Mesothelial cell of epicardium (in vitro differentiated cells): ENCODE measurements around the gene BCL6B. TPM values are rescaled to one million over a fixed set of nuclear protein-coding genes. Genes with fewer than 3 reads are reported as not detected.

Experiments used
- DNase-seq, 2 experiments: peaks; one replicate each; pipeline ENCODE4 v3.0.0; 2021; ENCODE audit warnings: low spot score in 2 of 2; ENCODE audit not compliant: unreplicated experiment in 2 of 2
- H3K27ac Mint-ChIP-seq: 2 replicates; pipeline ENCODE4 v1.8.0; 2021; ENCODE audit warnings: mixed read lengths
- H3K27me3 Mint-ChIP-seq: 2 replicates; pipeline ENCODE4 v1.8.0; 2021; ENCODE audit warnings: low read depth, mixed read lengths
- H3K36me3 Mint-ChIP-seq: 2 replicates; pipeline ENCODE4 v1.8.0; 2021; ENCODE audit warnings: mixed read lengths
- H3K4me1 Mint-ChIP-seq: 2 replicates; pipeline ENCODE4 v1.8.0; 2021; ENCODE audit warnings: mixed read lengths
- H3K4me3 Mint-ChIP-seq: 2 replicates; pipeline ENCODE4 v1.8.0; 2021; ENCODE audit warnings: mild to moderate bottlenecking, moderate library complexity, mixed read lengths
- H3K9me3 Mint-ChIP-seq: 2 replicates; pipeline ENCODE4 v1.8.0; 2021; ENCODE audit warnings: mixed read lengths
- total RNA-seq: library from RNA; stranded (reverse); gene quantifications from 3 replicates; pipeline ENCODE4 v1.2.1, GENCODE V29; 2021
- TF ChIP-seq, protein P1 (sequence below): fragments of 200-600 bp; sonication (generic); IDR thresholded peaks from one replicate; pipeline ENCODE4 v1.5.0; 2021; ENCODE audit warnings: antibody characterized with exemption; ENCODE audit not compliant: unreplicated experiment

The BCL6B gene
- total RNA-seq, 1 donor from 2014 or later: not detected

DNA sequence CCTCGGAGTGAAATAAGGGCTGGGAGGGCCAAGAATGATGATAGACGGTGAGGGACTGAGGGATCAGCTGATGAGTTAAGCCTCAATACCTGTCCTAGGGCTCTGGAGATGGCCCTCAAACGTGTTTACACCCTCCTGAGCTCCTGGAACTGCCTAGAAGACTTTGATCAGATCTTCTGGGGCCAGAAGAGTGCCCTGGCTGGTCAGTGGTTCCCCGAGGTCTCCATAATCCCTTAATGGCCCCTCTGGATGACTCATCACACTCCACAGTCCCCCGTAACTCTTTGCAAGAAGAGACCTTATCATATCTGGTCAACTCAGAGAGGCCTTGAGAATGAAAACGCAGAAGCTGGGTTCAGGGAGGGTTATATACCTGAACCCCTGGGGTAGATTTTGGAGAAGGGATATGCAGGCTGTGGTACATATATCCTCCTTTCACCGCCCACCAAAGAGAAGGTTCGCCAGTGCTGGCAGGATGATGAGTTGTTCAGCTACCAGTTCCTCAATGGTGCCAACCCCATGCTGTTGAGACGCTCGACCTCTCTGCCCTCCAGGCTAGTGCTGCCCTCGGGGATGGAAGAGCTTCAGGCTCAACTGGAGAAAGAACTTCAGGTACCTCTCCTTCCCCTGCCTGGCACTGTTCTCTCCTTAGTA, 23.9 kb upstream of the BCL6B start:
- Mint-ChIP-seq H3K9me3 (no peaks in the 10 kb centered on the region), H3K27ac (no peak overlapping the region), H3K4me1 (peaks cover 2% of the 10 kb centered on the region)

DNA sequence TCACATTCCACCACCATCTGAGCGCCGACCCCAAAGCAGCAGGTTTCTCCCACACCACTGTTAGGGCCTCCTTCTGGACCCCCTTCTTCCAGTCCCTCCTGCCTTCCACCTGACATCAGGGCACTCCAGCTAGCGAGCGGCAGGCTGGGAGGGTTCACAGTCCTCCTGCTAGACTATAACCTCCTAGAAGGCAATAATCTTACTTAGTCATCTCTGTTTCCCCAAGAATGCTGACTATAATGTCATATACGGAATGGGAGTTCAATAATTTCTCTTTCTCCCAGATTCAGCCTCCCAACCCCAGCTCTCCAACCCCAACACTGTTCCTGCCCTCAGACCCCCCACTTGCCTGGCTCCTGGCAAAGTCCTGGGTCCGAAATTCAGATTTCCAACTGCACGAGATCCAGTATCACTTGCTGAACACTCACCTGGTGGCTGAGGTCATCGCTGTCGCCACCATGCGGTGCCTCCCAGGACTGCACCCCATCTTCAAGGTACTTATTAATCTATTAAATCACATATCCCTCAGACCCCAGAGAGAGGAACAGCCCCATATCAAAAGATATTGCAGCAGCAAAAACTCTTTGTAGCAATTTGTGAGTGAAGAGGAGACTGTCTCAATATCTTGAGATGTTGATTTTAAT, 21.4 kb upstream of the BCL6B start:
- Mint-ChIP-seq H3K27ac (no peak overlapping the region), H3K36me3 (peaks cover 36% of the 10 kb centered on the region)

More for the DNA sequence above, 23.9 kb upstream of the BCL6B start:
- H3K27me3 Mint-ChIP-seq: peaks cover 16% of the 10 kb centered on the region
- H3K4me3 Mint-ChIP-seq: no peak overlapping the region
- TF ChIP-seq, protein P1, sequence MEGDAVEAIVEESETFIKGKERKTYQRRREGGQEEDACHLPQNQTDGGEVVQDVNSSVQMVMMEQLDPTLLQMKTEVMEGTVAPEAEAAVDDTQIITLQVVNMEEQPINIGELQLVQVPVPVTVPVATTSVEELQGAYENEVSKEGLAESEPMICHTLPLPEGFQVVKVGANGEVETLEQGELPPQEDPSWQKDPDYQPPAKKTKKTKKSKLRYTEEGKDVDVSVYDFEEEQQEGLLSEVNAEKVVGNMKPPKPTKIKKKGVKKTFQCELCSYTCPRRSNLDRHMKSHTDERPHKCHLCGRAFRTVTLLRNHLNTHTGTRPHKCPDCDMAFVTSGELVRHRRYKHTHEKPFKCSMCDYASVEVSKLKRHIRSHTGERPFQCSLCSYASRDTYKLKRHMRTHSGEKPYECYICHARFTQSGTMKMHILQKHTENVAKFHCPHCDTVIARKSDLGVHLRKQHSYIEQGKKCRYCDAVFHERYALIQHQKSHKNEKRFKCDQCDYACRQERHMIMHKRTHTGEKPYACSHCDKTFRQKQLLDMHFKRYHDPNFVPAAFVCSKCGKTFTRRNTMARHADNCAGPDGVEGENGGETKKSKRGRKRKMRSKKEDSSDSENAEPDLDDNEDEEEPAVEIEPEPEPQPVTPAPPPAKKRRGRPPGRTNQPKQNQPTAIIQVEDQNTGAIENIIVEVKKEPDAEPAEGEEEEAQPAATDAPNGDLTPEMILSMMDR: no peak
- H3K36me3 Mint-ChIP-seq: peaks cover 36% of the 10 kb centered on the region
- DNase-seq: no peak

DNA sequence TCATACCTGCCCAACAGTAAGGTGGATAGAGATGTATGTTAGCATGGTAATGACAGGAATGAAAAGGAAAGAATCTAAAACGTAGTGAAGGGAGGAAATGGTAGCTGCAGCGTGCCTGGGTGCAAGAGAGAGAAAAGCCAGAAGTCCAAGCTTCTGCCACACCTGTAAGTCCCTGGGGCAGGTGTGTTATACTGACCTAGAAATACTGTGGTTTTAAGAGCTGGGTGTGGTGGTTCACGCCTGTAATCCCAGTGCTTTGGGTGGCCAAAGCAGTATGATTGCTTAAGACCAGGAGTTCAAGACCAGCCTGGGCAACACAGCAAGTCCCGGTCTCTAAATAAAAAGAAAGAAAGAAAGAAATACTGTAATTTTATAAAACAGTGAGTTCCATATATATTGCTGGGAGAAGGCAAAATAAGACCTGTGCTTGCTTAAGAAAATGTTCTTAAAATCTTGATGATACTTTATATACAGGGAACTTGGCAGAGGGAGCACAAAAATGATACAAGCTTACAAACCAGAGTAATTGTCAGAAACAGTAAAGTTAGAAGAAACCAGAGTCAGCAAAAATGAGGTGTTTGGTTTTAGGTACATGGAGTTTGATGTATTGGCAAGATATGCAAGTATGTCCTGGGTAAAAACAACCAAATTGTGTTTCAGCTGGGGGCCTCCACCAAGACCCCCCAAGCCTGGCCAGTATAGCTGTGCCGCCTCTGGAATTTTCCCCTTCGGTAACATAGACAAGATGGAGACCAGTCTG, 20.4 kb upstream of the BCL6B start:
- Mint-ChIP-seq H3K4me3 (no peak overlapping the region), H3K27ac (no peak overlapping the region), H3K9me3 (no peaks in the 10 kb centered on the region), H3K27me3 (no peaks in the 10 kb centered on the region), H3K4me1 (no peaks in the 10 kb centered on the region), H3K36me3 (peaks cover 31% of the 10 kb centered on the region)
- TF ChIP-seq, protein P1: no peak
- DNase-seq: no peak

More for the DNA sequence above, 21.4 kb upstream of the BCL6B start:
- H3K27me3 Mint-ChIP-seq: no peaks in the 10 kb centered on the region
- no peaks in the 10 kb centered on the region for H3K4me1 Mint-ChIP-seq
- no peak overlapping the region for H3K4me3 Mint-ChIP-seq
- no peaks in the 10 kb centered on the region for H3K9me3 Mint-ChIP-seq
- DNase-seq: no peak
- TF ChIP-seq, protein P1: peak; percentile 74

GRCh38 chr17:7003745-7004144, 19.1 kb upstream of the BCL6B start:
- Mint-ChIP-seq H3K4me3 (no peak overlapping the region), H3K9me3 (no peaks in the 10 kb centered on the region), H3K27ac (no peak overlapping the region), H3K36me3 (peaks cover 23% of the 10 kb centered on the region), H3K4me1 (no peaks in the 10 kb centered on the region), H3K27me3 (no peaks in the 10 kb centered on the region)
- TF ChIP-seq, protein P1: no peak
- no peak for DNase-seq

GRCh38 chr17:7004398-7005253, 18.2 kb upstream of the BCL6B start:
- Mint-ChIP-seq H3K9me3 (no peaks in the 10 kb centered on the region), H3K36me3 (peaks cover 18% of the 10 kb centered on the region), H3K27ac (peak overlapping the region; percentile 55), H3K4me1 (no peaks in the 10 kb centered on the region), H3K4me3 (no peak overlapping the region), H3K27me3 (no peaks in the 10 kb centered on the region)
- TF ChIP-seq, protein P1: peak; percentile 85
- DNase-seq: no peak
